ENCODE measurements around the gene CCNY. TPM values are rescaled to one million over a fixed set of nuclear protein-coding genes. Genes with fewer than 3 reads are reported as not detected.

The CCNY gene
- total and polyA plus RNA-seq, 2 of the 13 experiments (the other 11 are each of a cell fraction or from before 2014, with no cell fraction given) = 48.2 to 54.7 TPM

- TF ChIP-seq KAT8 (CRISPR knock-in tag; IDR thresholded peaks at IDR 0.05) (peak; percentile 52; the same call in 1 of the 2 replicates), MIXL1 (CRISPR knock-in tag; IDR thresholded peaks at IDR 0.05) (no peak), ZNF850 (CRISPR knock-in tag; conservative IDR thresholded peaks at IDR 0.05) (no peak), PHF21A (CRISPR knock-in tag; IDR thresholded peaks at IDR 0.05) (peak; percentile 47; the same call in 1 of the 2 replicates), DPF2 (CRISPR knock-in tag; IDR thresholded peaks at IDR 0.05; ENCODE audit: borderline replicate concordance, low read depth) (0 out of 2 replicates have a peak, but pooled peaks have one; percentile 6), DMAP1 (CRISPR knock-in tag; IDR thresholded peaks at IDR 0.05) (peak; percentile 63; the same call in 1 of the 2 replicates), DNMT3B (CRISPR knock-in tag; conservative IDR thresholded peaks at IDR 0.05) (no peak), HDAC2 (CRISPR knock-in tag; IDR thresholded peaks at IDR 0.05) (peak; percentile 18; the same call in 1 of the 2 replicates), ZNF724P (CRISPR knock-in tag; IDR thresholded peaks at IDR 0.05; ENCODE audit: borderline replicate concordance) (no peak), MXD4 (CRISPR knock-in tag; IDR thresholded peaks at IDR 0.05) (0 out of 2 replicates have a peak, but pooled peaks have one; percentile 36), ZFP36L1 (CRISPR knock-in tag; IDR thresholded peaks at IDR 0.05) (no peak), ZNF34 (CRISPR knock-in tag; IDR thresholded peaks at IDR 0.05; ENCODE audit: borderline replicate concordance) (no peak), MTA1 (CRISPR knock-in tag; IDR thresholded peaks at IDR 0.05; ENCODE audit: borderline replicate concordance) (no peak), SAP130 (CRISPR knock-in tag; IDR thresholded peaks at IDR 0.05; ENCODE audit: low read depth) (peak; percentile 60)
- TF ChIP-seq, protein P1, sequence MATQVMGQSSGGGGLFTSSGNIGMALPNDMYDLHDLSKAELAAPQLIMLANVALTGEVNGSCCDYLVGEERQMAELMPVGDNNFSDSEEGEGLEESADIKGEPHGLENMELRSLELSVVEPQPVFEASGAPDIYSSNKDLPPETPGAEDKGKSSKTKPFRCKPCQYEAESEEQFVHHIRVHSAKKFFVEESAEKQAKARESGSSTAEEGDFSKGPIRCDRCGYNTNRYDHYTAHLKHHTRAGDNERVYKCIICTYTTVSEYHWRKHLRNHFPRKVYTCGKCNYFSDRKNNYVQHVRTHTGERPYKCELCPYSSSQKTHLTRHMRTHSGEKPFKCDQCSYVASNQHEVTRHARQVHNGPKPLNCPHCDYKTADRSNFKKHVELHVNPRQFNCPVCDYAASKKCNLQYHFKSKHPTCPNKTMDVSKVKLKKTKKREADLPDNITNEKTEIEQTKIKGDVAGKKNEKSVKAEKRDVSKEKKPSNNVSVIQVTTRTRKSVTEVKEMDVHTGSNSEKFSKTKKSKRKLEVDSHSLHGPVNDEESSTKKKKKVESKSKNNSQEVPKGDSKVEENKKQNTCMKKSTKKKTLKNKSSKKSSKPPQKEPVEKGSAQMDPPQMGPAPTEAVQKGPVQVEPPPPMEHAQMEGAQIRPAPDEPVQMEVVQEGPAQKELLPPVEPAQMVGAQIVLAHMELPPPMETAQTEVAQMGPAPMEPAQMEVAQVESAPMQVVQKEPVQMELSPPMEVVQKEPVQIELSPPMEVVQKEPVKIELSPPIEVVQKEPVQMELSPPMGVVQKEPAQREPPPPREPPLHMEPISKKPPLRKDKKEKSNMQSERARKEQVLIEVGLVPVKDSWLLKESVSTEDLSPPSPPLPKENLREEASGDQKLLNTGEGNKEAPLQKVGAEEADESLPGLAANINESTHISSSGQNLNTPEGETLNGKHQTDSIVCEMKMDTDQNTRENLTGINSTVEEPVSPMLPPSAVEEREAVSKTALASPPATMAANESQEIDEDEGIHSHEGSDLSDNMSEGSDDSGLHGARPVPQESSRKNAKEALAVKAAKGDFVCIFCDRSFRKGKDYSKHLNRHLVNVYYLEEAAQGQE (IDR thresholded peaks at IDR 0.05; ENCODE audit: borderline replicate concordance in 1 of 2, low read depth in 1 of 2, low read length in 2 of 2) = no peak
- TF ChIP-seq, protein P2, sequence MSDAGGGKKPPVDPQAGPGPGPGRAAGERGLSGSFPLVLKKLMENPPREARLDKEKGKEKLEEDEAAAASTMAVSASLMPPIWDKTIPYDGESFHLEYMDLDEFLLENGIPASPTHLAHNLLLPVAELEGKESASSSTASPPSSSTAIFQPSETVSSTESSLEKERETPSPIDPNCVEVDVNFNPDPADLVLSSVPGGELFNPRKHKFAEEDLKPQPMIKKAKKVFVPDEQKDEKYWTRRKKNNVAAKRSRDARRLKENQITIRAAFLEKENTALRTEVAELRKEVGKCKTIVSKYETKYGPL (CRISPR knock-in tag; IDR thresholded peaks at IDR 0.05) = no peak
- TF ChIP-seq, protein P3, sequence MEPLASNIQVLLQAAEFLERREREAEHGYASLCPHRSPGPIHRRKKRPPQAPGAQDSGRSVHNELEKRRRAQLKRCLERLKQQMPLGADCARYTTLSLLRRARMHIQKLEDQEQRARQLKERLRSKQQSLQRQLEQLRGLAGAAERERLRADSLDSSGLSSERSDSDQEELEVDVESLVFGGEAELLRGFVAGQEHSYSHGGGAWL (CRISPR knock-in tag; IDR thresholded peaks at IDR 0.05) = no peak
- TF ChIP-seq, protein P4, sequence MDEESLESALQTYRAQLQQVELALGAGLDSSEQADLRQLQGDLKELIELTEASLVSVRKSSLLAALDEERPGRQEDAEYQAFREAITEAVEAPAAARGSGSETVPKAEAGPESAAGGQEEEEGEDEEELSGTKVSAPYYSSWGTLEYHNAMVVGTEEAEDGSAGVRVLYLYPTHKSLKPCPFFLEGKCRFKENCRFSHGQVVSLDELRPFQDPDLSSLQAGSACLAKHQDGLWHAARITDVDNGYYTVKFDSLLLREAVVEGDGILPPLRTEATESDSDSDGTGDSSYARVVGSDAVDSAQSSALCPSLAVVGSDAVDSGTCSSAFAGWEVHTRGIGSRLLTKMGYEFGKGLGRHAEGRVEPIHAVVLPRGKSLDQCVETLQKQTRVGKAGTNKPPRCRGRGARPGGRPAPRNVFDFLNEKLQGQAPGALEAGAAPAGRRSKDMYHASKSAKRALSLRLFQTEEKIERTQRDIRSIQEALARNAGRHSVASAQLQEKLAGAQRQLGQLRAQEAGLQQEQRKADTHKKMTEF (CRISPR knock-in tag; IDR thresholded peaks at IDR 0.05) = 0 out of 2 replicates have a peak, but pooled peaks have one; percentile 23
- TF ChIP-seq, protein P5, sequence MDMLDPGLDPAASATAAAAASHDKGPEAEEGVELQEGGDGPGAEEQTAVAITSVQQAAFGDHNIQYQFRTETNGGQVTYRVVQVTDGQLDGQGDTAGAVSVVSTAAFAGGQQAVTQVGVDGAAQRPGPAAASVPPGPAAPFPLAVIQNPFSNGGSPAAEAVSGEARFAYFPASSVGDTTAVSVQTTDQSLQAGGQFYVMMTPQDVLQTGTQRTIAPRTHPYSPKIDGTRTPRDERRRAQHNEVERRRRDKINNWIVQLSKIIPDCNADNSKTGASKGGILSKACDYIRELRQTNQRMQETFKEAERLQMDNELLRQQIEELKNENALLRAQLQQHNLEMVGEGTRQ (IDR thresholded peaks at IDR 0.05; ENCODE audit: low read depth, low read length) = no peak
- TF ChIP-seq, protein P5 (CRISPR knock-in tag; IDR thresholded peaks at IDR 0.05; ENCODE audit: borderline replicate concordance) = peak; percentile 24; the same call in 1 of the 2 replicates
Observed at GRCh38 chr10:35447693-35448407, 111.5 kb downstream of the CCNY start (continued).

Data from HepG2 (cell line).